ENCODE results near the gene BEST4. TPM values are rescaled to one million over a fixed set of nuclear protein-coding genes. Genes with fewer than 3 reads are reported as not detected.

Gene BEST4
- total and polyA plus RNA-seq, 10 donors, result 0.16 to 0.89 (median 0.40) TPM; not detected in 3

- Histone ChIP-seq H3K9me3 (no peaks in the 10 kb centered on the region), H3K36me3 (peaks cover 0 to 37% (median 34%) of the 10 kb centered on the region in 6 donors), H3K27ac (peak within 1 kb of the TSS; percentile 95 to 99 (median 96)), H3K4me1 (peaks cover 51 to 100% (median 82%) of the 10 kb centered on the region in 6 donors), H3K27me3 (replicated peaks in 1 of 7) (no peaks in the 10 kb centered on the region), H3K4me3 (peak within 1 kb of the TSS in 5 of 8 donors; percentile 4 to 58 (median 10))
- no peak for TF ChIP-seq CTCF (IDR thresholded peaks at IDR 0.05 in 8 of 11, conservative IDR thresholded peaks at IDR 0.05 in 3 of 11)
- peak; percentile 70 to 79 (median 76) for TF ChIP-seq POLR2AphosphoS5 (IDR thresholded peaks at IDR 0.05)
- peak in 1 of 3 donors; percentile 22 for TF ChIP-seq POLR2A (IDR thresholded peaks at IDR 0.05)
- intact Hi-C loops (cut with DNase I; ENCODE audit: low total_unique reads), result no loop called here
- DNase-seq, result peak; percentile 90
- WGBS, 5 donors, result 27 to 43% (median 37%) methylated on average over 16 to 23 of the region's 23 CpGs
Measured at GRCh38 chr1:44808063-44808937, 20.3 kb upstream of the BEST4 start, which contains the start of gene BTBD19. TSS of gene BTBD19 (plus strand) at chr1:44808523. CDS start at chr1:44808821, 298 bp downstream.

- Histone ChIP-seq H3K27me3 (replicated peaks in 1 of 7) (no peaks in the 10 kb centered on the region), H3K36me3 (peaks cover 0 to 45% (median 39%) of the 10 kb centered on the region in 6 donors), H3K4me1 (peaks cover 51 to 100% (median 83%) of the 10 kb centered on the region in 6 donors), H3K27ac (peak overlapping the region; percentile 95 to 99 (median 96)), H3K9me3 (no peaks in the 10 kb centered on the region), H3K4me3 (peak overlapping the region in 2 of 8 donors; percentile 14 to 58)
- intact Hi-C loops (cut with DNase I; ENCODE audit: low total_unique reads), result no loop called here
- WGBS, 5 donors, result 1 to 7% (median 4%) methylated on average over 16 of the region's 16 CpGs
- peak; percentile 80 to 94 (median 86) for TF ChIP-seq POLR2AphosphoS5 (IDR thresholded peaks at IDR 0.05)
- peak in 1 of 11 experiments; percentile 18 for TF ChIP-seq CTCF (IDR thresholded peaks at IDR 0.05 in 8 of 11, conservative IDR thresholded peaks at IDR 0.05 in 3 of 11)
- TF ChIP-seq POLR2A (IDR thresholded peaks at IDR 0.05), result peak in 1 of 3 donors; percentile 11
- DNase-seq, result peak; percentile 99
Measured at GRCh38 chr1:44807364-44808062, 19.5 kb upstream of the BEST4 start.

- H3K36me3 ChIP-seq, result peaks cover 0 to 51% (median 39%) of the 10 kb centered on the region in 6 donors
- intact Hi-C loops (cut with DNase I; ENCODE audit: low total_unique reads), result no loop called here
- H3K4me3 ChIP-seq, result peak within 1 kb of the TSS in 3 of 8 donors; percentile 4 to 58 (median 14)
- H3K4me1 ChIP-seq, result peaks cover 54 to 100% (median 83%) of the 10 kb centered on the region in 6 donors
- peak within 1 kb of the TSS; percentile 95 to 99 (median 96) for H3K27ac ChIP-seq
- WGBS, 5 donors, result 68 to 98% (median 72%) methylated on average over 5 to 7 of the region's 7 CpGs
- TF ChIP-seq CTCF (IDR thresholded peaks at IDR 0.05 in 8 of 11, conservative IDR thresholded peaks at IDR 0.05 in 3 of 11) (no peak), POLR2A (IDR thresholded peaks at IDR 0.05) (peak in 1 of 3 donors; percentile 26), POLR2AphosphoS5 (IDR thresholded peaks at IDR 0.05) (peak in 1 of 3 donors; percentile 65)
- H3K9me3 ChIP-seq, result no peaks in the 10 kb centered on the region
- H3K27me3 ChIP-seq (replicated peaks in 1 of 7), result no peaks in the 10 kb centered on the region
- peak; percentile 70 for DNase-seq
Measured at GRCh38 chr1:44806704-44807363, 18.9 kb upstream of the BEST4 start, which contains the start of gene DYNLT4. TSS of gene DYNLT4 (minus strand) at chr1:44807351. CDS start at chr1:44806668, 683 bp downstream.

Data from spleen (tissue), 11 donors.